GM12878 (cell line): ENCODE results near the gene DUSP22.

Source experiments
- ATF7 ChIP-seq: fragments of 450-650 bp; IDR thresholded peaks from 2 replicates; pipeline ENCODE4 v1.6.1; 2016; ENCODE audit warnings: low read depth, mild to moderate bottlenecking
- CTCF ChIP-seq, 3 experiments: IDR thresholded peaks in 2 of 3; conservative IDR thresholded peaks in 1 of 3; 2 replicates each; pipeline ENCODE4 v1.5.1; 2011; ENCODE audit warnings: low read depth in 3 of 3, low read length in 3 of 3, mild to moderate bottlenecking in 3 of 3, control low read depth in 2 of 3, moderate library complexity in 2 of 3, inconsistent platforms in 1 of 3, mixed read lengths in 1 of 3; ENCODE audit not compliant: control insufficient read depth in 2 of 3, insufficient read depth in 1 of 3; ENCODE audit errors: extremely low read depth in 1 of 3
- NFYB ChIP-seq: IDR thresholded peaks from 2 replicates; pipeline ENCODE4 v1.6.1; 2011; ENCODE audit warnings: low read depth, mild to moderate bottlenecking, low read length, improper control_type of control experiment, moderate library complexity; ENCODE audit not compliant: insufficient read depth
- TF ChIP-seq, protein P1 (sequence below): fragments of 450-650 bp; IDR thresholded peaks from 2 replicates; pipeline ENCODE4 v1.6.1; 2017; ENCODE audit warnings: mild to moderate bottlenecking
- TF ChIP-seq, protein P2 (sequence below): IDR thresholded peaks from 2 replicates; pipeline ENCODE4 v1.6.1; 2011; ENCODE audit warnings: borderline replicate concordance, low read depth, mild to moderate bottlenecking, moderate library complexity, mixed read lengths, low read length; ENCODE audit not compliant: insufficient read depth; ENCODE audit errors: extremely low read length

DNA sequence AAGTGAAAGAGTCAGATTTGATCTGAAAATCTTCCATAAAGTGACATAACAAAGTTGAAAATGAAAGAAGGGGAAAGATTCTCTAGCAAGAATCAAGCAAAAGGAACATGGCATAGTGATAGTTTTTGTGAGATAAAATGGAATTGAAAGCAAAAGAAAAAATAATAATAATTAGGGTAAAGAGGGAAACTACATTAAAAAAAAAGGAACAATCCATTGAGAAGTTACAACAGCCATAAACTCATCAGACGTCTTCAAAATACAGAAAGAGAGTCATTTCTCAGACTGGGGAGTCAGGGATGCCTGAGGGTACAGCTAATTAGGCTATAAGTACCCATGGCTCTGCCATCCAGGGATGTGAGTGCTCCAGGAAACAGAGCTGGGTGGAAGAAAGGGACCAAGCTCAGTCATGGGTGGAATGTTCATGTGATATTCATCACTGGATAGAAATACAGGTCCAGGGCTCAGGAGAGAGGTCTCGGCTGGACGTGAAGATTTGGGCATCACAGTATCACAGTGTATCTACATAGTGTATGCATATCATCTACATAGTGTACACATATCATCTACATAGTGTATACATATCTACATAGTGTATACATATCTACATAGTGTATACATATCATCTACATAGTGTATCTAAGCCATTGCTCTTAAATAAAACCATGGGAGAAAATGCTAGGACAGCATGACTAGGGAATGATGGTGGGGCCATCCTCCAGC, 29.4 kb downstream of the DUSP22 start:
- TF ChIP-seq ATF7 (peak; percentile 32), NFYB (no peak), CTCF (IDR thresholded peaks at IDR 0.05 in 2 of 3, conservative IDR thresholded peaks at IDR 0.05 in 1 of 3; ENCODE audit: control insufficient read depth in 2 of 3, extremely low read depth in 1 of 3, insufficient read depth in 1 of 3, low read depth in 3 of 3, low read length in 3 of 3) (no peak)
- TF ChIP-seq, protein P1, sequence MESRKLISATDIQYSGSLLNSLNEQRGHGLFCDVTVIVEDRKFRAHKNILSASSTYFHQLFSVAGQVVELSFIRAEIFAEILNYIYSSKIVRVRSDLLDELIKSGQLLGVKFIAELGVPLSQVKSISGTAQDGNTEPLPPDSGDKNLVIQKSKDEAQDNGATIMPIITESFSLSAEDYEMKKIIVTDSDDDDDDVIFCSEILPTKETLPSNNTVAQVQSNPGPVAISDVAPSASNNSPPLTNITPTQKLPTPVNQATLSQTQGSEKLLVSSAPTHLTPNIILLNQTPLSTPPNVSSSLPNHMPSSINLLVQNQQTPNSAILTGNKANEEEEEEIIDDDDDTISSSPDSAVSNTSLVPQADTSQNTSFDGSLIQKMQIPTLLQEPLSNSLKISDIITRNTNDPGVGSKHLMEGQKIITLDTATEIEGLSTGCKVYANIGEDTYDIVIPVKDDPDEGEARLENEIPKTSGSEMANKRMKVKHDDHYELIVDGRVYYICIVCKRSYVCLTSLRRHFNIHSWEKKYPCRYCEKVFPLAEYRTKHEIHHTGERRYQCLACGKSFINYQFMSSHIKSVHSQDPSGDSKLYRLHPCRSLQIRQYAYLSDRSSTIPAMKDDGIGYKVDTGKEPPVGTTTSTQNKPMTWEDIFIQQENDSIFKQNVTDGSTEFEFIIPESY = no peak
- TF ChIP-seq, protein P2, sequence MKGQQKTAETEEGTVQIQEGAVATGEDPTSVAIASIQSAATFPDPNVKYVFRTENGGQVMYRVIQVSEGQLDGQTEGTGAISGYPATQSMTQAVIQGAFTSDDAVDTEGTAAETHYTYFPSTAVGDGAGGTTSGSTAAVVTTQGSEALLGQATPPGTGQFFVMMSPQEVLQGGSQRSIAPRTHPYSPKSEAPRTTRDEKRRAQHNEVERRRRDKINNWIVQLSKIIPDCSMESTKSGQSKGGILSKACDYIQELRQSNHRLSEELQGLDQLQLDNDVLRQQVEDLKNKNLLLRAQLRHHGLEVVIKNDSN = no peak
